CD4-positive, alpha-beta T cell treated with Interleukin-17A for 4 hours (primary cell): ENCODE measurements around the gene APPBP2.
"Not testable (repeated sequence)": the region's sequence is repeated elsewhere in the genome, so short reads cannot be mapped to it uniquely, and the experiment has no call there.

Experiments used
- DNase-seq: peaks from one replicate; pipeline ENCODE4 v3.0.0-alpha.2; 2020; ENCODE audit warnings: mixed read lengths

APPBP2 gene

GRCh38 chr17:60525685-60526514 is at the start of gene APPBP2:
TSS of gene APPBP2 (minus strand) at chr17:60526242. CDS start at chr17:60525931, 311 bp downstream.
- peak; percentile 78 for DNase-seq

- no peak for DNase-seq
Observed at GRCh38 chr17:60573236-60574051, 47.4 kb upstream of the APPBP2 start.

- DNase-seq, result no peak
Observed at GRCh38 chr17:60565233-60565632, 39.2 kb upstream of the APPBP2 start.

GRCh38 chr17:60563743-60564142 is 37.7 kb upstream of the APPBP2 start:
- no peak for DNase-seq

- DNase-seq, result no peak
Observed at GRCh38 chr17:60562421-60562820, 36.4 kb upstream of the APPBP2 start.

GRCh38 chr17:60560860-60561257 is 34.8 kb upstream of the APPBP2 start:
- no peak for DNase-seq

- DNase-seq, result no peak
Observed at GRCh38 chr17:60559995-60560859, 34.2 kb upstream of the APPBP2 start.

GRCh38 chr17:60559659-60559994 is 33.6 kb upstream of the APPBP2 start:
- no peak for DNase-seq

GRCh38 chr17:60557805-60558204 is 31.8 kb upstream of the APPBP2 start:
- no peak for DNase-seq

- DNase-seq, result no peak
Observed at GRCh38 chr17:60555786-60556185, 29.7 kb upstream of the APPBP2 start.

- no peak for DNase-seq
Observed at GRCh38 chr17:60554377-60554788, 28.3 kb upstream of the APPBP2 start.

- DNase-seq, result not testable (repeated sequence)
Observed at GRCh38 chr17:60552255-60552654, 26.2 kb upstream of the APPBP2 start.

GRCh38 chr17:60548990-60549389 is 22.9 kb upstream of the APPBP2 start:
- no peak for DNase-seq

GRCh38 chr17:60545465-60546191 is 19.6 kb upstream of the APPBP2 start:
- DNase-seq, result no peak

GRCh38 chr17:60542071-60542470 is 16.0 kb upstream of the APPBP2 start:
- DNase-seq, result no peak

GRCh38 chr17:60540460-60540859 is 14.4 kb upstream of the APPBP2 start:
- DNase-seq, result no peak

GRCh38 chr17:60539807-60540206 is 13.8 kb upstream of the APPBP2 start:
- DNase-seq, result no peak

- DNase-seq, result no peak
Observed at GRCh38 chr17:60538726-60539125, 12.7 kb upstream of the APPBP2 start.

- DNase-seq, result no peak
Observed at GRCh38 chr17:60535382-60536279, 9.6 kb upstream of the APPBP2 start.

- no peak for DNase-seq
Observed at GRCh38 chr17:60534613-60535157, 8.6 kb upstream of the APPBP2 start.

- no peak for DNase-seq
Observed at GRCh38 chr17:60534010-60534555, 8.0 kb upstream of the APPBP2 start.
